ENCODE measurements around the gene WDFY4.

Gene WDFY4

DNA sequence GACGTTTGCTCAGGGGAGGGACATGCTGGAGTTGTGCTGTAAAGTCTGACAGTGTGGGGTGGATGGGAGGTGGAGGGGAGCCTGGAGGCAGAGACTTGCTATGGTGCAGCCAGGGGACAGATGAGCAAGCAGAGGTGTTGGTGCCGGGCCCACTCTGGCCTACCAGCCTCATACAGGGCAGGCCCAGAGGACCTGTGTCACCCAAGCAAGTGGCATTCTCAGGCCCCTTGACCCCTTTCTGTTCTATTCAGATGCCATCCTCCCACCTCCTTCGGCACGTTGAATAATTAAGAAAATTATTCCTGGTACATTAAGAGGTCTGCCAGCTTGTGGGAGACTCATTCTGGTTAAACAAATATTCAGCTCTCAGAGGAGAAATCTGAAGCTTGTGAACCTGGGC is 8.5 kb downstream of the WDFY4 start:
- no peak for DNase-seq

DNA sequence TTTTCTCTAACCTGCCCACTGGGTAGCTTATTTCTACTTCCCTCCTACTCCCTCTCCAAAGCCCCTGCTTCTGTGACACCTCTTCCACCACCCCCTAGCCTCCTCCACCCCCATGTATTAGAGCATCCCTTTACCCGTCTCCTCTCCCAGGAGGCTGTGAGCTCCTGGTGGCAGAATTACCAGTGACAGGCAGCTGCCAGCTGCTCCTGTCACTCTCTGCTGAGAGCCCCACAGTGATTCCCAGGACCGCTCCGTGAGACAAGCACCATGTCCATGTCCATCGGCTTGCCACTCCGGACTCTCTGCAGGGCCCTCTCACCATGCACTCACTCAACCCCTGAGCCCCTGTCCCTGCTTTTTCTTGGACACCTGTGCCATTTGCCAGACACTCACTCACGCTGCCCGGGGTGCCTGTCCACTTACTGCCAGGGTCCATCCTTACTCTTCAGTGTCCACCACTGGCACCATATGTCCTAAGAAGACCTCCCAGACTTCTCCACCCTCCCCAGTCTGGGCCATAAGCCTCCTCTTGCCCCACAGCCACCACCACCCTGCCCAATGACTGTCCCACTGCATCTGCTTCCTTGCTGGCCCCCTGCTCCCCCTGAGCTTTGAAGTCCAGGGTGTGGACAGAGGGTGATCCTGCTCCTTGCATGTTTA is 9.8 kb downstream of the WDFY4 start:
- DNase-seq = no peak

DNA sequence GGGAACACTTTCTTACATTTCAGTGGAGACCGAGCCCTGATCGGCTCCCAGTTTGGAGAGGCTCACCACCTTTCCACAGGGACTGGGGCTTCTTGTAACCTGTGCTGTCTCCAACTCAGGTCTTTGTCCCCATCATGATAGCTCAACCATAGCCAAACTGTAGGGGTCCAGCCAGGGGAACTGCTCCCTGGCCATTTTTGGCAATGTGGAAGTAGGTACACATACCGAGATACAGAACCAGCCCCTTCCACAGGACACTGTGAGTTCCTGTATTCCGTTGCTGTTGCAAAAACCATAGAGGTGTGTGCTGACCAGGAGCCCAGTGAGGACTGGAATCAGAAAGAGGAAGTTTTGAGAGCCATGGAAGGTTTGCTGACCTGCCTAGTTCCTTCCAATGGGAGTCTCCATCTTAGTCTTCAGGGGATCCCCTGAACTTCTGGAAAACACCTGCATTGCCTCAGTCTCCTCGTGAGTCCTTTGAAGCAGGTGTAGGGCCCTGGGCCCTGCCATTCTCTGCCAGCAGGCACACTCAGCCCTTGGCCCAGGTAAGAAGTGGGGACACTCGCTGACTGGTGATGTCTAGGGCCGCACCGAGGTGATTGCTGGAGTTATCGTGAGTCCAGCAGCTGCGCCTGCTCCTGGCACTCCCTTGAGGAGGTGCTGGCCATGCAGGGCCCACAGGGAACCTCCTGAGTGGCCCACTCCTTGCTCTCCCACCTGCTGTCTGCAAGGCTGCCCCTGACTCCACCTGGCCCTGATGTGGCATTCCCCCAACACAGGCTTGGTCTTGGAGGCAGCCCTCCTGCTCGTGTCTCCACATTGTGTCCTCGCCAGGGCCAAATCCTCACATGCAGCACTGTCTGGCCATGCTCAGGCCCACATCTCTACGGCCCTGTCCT is 11.2 kb downstream of the WDFY4 start:
- no peak for DNase-seq

- no peak for DNase-seq
Observed at GRCh38 chr10:48696535-48696873, 11.8 kb downstream of the WDFY4 start.

GRCh38 chr10:48697091-48697490 is 12.4 kb downstream of the WDFY4 start:
- no peak for DNase-seq

DNA sequence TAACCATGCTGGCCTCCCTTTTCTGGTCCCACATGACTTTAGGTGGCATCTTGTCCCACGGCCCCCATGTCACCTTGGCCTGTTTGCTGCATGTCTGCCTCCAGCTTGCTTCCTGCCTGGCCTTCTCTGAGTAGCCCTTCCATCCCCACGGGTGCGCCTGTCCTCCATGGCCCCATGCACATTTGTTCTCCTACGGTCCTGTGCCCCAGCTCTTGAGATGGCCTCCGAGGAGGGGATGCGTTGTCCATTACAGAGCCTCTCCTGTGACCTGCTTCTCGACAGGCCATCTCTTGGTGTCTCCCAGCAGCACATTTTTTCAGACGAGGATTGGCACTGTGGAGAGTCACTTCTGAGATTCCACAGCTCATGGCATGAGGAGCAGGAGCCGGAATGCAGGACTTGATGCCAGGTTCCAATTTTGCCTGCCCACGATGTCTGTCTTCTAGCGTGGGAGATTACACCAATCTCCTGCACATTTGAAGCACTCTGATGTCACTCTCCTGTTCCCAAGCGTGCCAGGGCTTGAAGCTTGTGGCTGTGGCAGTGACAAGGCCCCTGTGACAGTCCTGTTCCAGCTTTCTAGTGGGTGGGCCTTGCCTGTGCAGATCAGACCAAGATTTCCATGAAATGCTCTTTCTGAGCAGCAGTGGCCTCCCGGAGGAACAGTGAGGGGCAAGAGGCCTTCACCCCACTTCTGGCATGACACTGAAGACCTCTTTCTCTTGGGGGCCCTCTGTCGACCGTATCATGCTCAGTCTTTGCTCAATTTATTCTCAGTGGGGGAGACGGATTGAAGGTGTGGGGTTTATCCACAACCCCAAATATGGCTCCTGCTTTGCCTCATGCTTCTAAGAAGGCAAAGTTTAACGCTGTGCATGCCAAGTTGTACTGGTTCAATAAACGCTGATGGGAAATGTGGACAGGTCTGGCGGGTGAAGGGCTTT is 13.4 kb downstream of the WDFY4 start:
- no peak for DNase-seq

DNA sequence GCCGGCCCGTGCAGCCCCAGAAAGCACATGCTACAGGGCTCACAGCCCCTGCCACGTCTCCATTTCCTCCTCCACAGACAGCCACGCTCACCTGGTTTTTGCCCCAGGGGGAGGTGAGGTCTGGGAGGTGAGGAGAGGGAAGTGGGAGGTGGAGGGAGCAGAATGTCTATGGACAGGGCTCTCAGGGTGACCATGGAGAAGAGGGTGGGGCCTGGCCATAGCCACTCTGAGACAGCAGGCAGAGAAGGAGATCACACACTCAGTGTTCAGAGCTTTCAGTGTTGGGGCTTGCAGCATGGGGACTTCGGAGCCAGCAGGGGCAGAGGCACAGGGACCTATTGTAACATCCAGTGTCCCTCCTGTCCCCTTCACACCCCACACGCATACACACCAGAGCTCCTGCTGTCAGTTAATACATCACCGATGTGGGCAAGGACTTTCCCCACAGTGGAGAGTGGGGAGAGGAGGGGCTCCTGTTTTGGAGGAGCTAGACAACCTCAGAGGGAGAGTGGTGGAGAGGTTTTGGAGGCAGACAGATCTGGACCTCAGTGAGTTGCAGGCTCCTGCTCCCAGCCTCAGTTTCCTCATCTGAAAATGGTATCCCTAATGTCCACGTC is 14.4 kb downstream of the WDFY4 start:
- no peak for DNase-seq

DNA sequence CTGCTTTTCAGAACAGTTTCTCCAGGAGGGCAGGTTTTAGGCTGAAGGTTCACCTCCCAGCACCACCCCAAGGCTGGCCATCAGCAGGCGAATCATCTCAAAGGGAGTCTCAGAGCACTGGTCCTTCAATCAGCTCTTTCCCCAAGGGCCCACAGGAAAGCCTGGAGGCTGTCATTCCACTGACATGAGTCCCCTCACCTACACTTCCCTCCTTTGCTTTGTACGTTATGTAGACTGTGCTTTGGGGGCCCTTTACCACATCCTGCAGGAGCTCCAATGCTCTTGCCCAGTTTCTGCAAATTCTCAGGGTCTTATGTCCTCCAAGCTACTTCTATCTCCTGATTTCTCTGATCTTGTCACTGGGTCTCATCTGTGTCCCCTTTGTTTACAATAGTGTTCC is 15.4 kb downstream of the WDFY4 start:
- no peak for DNase-seq

DNA sequence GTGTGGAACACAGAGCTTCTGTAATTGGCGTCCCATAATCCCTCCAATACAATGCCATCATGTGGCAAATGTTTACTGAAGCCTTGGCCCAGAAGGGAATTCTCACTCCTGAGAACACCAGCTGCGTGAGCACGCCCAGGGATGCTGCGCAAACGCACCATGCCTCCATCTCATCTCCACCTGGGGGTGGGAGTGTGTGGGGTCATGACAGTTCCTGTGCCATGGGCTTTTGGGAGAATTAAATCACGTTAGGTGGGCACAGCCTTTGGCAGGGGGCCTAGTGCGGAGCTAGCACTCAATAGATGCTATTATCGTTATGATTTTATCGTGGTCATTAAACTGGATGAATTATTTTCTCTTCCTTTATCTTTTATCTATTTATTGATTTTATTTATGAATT is 15.8 kb downstream of the WDFY4 start:
- no peak for DNase-seq

- no peak for DNase-seq
Observed at GRCh38 chr10:48701139-48701901, 16.6 kb downstream of the WDFY4 start.

- no peak for DNase-seq
Observed at GRCh38 chr10:48701941-48702340, 17.3 kb downstream of the WDFY4 start.

GRCh38 chr10:48703531-48704122 is 19.0 kb downstream of the WDFY4 start:
- no peak for DNase-seq

DNA sequence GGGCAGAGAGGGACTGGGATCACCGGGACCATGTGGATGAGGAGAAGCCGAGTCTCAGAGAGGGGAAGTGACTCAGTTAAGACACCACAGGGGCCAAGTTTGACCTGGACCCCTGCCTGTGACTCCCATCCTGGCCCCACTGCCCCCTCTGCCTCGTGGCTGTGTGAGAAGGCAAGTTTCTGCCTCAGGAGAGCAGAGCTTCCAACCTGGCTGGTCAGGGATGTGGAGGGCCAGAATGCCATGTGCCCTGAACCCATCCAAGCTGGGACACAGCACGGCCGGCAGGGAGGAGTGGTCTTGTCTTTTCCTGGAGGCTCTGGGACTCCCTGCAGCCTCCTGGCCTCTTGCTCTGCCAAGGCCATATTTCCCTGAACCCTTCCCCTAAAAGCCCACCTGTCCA is 19.5 kb downstream of the WDFY4 start:
- no peak for DNase-seq

DNA sequence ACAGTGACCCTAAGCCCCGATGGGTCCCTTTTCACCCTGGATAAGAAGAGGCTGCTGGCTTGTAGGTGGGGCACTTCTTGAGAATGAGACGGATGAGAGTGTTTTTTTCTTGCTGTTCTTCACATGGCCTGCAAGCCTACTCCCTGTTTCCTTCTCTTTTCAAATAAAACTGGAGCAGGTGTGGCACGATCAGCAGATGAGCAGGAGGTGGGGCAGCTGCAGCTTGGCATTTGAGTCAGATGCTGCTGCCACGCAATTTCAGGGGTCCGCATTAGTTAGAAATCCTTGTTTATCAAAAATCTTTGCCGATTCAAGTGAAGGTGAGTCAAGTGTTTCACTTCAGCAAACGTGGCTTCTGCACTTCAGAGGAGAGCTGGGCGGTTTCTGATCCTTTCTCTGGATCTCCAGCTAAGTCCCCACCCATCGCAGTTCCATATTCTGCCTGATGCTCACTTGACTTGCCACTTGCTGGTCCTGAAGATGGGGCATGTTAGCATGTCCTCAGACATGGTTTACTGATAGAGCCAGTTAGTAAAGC is 20.8 kb downstream of the WDFY4 start:
- no peak for DNase-seq

DNA sequence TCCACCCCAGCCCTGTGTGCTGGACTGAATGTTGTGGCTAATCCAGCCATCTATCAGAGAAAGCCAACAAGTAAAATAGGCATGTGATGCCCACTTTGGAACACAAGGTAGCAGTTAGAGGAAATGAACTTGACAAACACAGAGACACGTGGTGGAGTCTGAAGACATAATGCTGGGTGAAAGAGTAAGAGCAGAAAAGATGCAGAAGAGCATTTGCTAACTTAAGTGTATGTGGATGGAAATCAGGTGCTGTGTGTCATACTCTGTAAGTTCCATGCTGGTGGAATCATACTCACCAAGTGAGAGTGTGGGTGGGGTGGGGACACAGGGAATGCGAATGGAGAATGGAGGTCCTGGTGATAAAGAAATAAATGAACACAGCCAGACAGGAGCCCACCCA is 22.8 kb downstream of the WDFY4 start:
- DNase-seq = no peak

DNA sequence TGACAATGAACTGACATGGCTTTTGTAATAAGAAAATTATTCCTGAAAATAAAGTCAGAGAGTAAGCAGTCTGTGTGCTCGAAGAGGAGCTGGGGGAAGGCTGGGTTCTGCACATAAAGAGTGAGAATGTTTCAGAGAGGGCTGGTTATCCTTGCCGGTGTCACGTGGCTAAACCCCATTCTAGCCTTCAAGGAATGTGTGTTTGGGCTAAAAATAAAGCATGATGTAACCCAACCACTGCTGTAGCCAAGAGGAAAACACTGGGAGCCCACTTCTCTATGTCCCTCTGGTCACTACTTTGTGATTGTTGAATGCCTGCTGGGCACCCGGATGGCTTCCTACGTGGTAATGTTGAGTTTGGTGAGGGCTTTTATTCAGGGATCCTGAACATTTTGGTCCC is 23.5 kb downstream of the WDFY4 start:
- DNase-seq = no peak

GRCh38 chr10:48710647-48711275 is 26.1 kb downstream of the WDFY4 start:
- DNase-seq = no peak

- no peak for DNase-seq
Observed at GRCh38 chr10:48711830-48712229, 27.2 kb downstream of the WDFY4 start.

GRCh38 chr10:48714088-48714487 is 29.4 kb downstream of the WDFY4 start:
- DNase-seq = no peak

DNA sequence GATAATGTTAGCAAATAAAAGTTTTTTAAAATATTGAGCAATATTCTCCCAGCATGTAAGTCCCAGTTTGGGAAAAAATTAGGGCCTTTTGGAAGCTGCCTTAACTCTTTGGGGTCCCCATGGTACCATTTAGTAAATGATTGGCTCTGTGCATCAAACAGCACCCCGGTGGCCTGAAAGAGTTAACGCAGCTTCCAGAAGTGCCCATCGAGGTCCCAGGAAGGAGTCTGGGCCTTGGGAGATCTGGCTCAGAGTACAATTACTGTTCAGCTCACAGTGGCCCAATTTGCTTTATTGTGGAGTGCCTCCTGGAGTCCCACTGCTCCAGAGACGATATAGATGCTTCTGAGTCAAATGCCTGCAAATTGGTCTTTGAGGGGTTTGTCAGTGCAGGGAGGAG is 31.7 kb downstream of the WDFY4 start:
- DNase-seq = no peak

DNA sequence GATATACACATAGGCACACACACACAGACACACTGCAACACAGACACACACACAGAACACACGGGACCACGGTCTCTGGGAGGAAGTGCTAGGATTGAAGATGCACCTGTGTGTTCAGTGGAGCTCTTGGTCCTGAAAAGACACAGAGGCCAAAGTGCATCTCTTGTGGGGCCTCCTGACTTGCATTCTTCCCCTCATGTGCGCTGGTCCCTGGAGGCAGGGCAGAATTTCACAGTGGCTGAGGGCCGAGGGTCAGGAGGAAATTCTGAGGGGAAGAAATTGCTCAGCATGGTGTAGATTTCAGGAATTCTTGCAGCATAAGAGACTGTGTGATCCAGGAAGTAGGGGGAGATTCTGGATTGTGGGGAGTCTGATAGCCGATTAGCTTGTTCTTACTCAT is 35.9 kb downstream of the WDFY4 start:
- DNase-seq = no peak
